ENCODE results near the gene CDS2.

- no peak for TF ChIP-seq YY1 (tag by site-specific recombination; IDR thresholded peaks at IDR 0.05)
- no peak for TF ChIP-seq ZNF146 (tag by site-specific recombination; IDR thresholded peaks at IDR 0.05)
- TF ChIP-seq CTCF (tag by site-specific recombination; IDR thresholded peaks at IDR 0.05): no peak
- no peak for TF ChIP-seq ZNF324 (tag by site-specific recombination; IDR thresholded peaks at IDR 0.05)
- TF ChIP-seq MEIS1 (CRISPR knock-in tag; IDR thresholded peaks at IDR 0.05; ENCODE audit: borderline replicate concordance): no peak
- no peak for TF ChIP-seq ZNF501 (tag by site-specific recombination; IDR thresholded peaks at IDR 0.05)
- TF ChIP-seq ZNF223 (tag by site-specific recombination; IDR thresholded peaks at IDR 0.05): no peak
- TF ChIP-seq ZNF513 (tag by site-specific recombination; IDR thresholded peaks at IDR 0.05): no peak
- TF ChIP-seq ZNF529 (tag by site-specific recombination; IDR thresholded peaks at IDR 0.05; ENCODE audit: insufficient replicate concordance): no peak
- no peak for TF ChIP-seq ZNF292 (tag by site-specific recombination; IDR thresholded peaks at IDR 0.05; ENCODE audit: borderline replicate concordance, low read depth)
- no peak for TF ChIP-seq TRIM28 (IDR thresholded peaks at IDR 0.05; ENCODE audit: borderline replicate concordance, low read length)
- TF ChIP-seq ZNF629 (tag by site-specific recombination; IDR thresholded peaks at IDR 0.05): no peak
- no peak for TF ChIP-seq ZNF121 (tag by site-specific recombination; IDR thresholded peaks at IDR 0.05)
Measured at GRCh38 chr20:5180933-5181332, 54.1 kb downstream of the CDS2 start.

Data from HEK293 (cell line).